Subcutaneous abdominal adipose tissue (tissue), 5 donors: Measurements from ENCODE around the gene BCAN.
"Not testable (repeated sequence)": the region's sequence is repeated elsewhere in the genome, so short reads cannot be mapped to it uniquely, and the experiment has no call there.

ENCODE experiments used
- H3K27ac ChIP-seq: one replicate; pipeline ENCODE4 v1.7.0; 2013; ENCODE audit warnings: low read depth, mild to moderate bottlenecking, inconsistent platforms, low read length, moderate library complexity
- H3K27me3 ChIP-seq, 5 donors: one replicate each; pipeline ENCODE4 v1.7.0; 2013; ENCODE audit warnings: low read length in 5 of 5, inconsistent platforms in 1 of 5; ENCODE audit not compliant: control insufficient read depth in 5 of 5, insufficient read depth in 4 of 5
- H3K36me3 ChIP-seq, 5 donors: one replicate each; pipeline ENCODE4 v1.7.0; 2013; ENCODE audit warnings: low read length in 5 of 5; ENCODE audit not compliant: control insufficient read depth in 5 of 5, insufficient read depth in 5 of 5
- H3K4me1 ChIP-seq, 5 donors: one replicate each; pipeline ENCODE4 v1.7.0; 2013; ENCODE audit warnings: low read length in 5 of 5, mild to moderate bottlenecking in 3 of 5, moderate library complexity in 1 of 5; ENCODE audit not compliant: control insufficient read depth in 5 of 5, insufficient read depth in 5 of 5
- H3K4me3 ChIP-seq, 5 donors: one replicate each; pipeline ENCODE4 v1.7.0; 2013; ENCODE audit warnings: low read length in 5 of 5, low read depth in 1 of 5
- H3K9ac ChIP-seq, 5 donors: one replicate each; pipeline ENCODE4 v1.7.0; 2013; ENCODE audit warnings: low read length in 5 of 5, mild to moderate bottlenecking in 4 of 5, moderate library complexity in 3 of 5
- H3K9me3 ChIP-seq, 5 donors: one replicate each; pipeline ENCODE4 v1.7.0; 2013; ENCODE audit warnings: low read length in 5 of 5; ENCODE audit not compliant: control insufficient read depth in 5 of 5
- donor health status: healthy.
- donor health status: healthy.
- donor health status: healthy.
- donor health status: healthy.
- donor health status: healthy.

The BCAN gene

DNA sequence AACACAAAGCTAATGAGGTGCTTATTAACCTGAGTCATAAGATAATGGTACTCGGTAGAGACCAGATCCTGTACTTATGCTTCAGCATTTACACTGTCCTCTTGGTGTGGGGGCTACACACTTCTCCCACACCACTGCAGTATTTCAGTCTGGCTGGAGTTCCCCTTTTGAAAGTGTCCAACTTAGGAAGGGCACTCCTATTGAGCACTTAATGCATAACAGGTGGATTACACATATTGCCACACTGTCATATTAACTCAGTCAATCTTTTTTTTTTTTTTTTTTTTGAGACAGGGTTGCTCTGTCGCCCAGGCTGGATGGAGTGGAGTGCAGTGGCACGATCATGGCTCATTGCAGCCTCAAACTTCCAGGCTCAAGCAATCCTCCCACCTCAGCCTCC is 42.1 kb upstream of the BCAN start:
- H3K4me3 ChIP-seq = no peak overlapping the region
- no peaks in the 10 kb centered on the region for H3K27me3 ChIP-seq
- no peak overlapping the region for H3K9ac ChIP-seq
- H3K4me1 ChIP-seq = peaks cover 2 to 23% (median 20%) of the 10 kb centered on the region in 5 donors
- H3K9me3 ChIP-seq = no peaks in the 10 kb centered on the region
- no peak overlapping the region for H3K27ac ChIP-seq
- peaks cover 12 to 40% (median 34%) of the 10 kb centered on the region in 5 donors for H3K36me3 ChIP-seq

DNA sequence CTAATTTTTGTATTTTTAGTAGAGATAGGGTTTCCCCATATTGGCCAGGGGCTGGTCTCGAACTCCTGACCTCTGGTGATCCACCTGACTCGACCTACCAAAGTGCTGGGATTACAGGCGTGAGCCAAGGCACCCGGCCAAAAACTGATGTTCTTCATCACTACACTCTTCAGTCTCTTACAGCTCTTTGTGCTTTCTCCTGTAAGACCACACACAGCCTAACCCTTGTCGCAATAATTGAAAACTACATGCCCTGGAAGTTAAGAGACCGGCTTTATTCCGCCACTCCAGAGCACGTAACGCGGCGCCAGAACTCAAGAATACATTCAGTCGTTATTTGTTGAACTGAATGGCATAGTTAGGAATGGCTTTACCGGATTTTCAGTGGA is 41.2 kb upstream of the BCAN start:
- H3K9ac ChIP-seq = peak overlapping the region; percentile 29 to 91 (median 85)

GRCh38 chr1:156601122-156601830 is 40.6 kb upstream of the BCAN start, which contains the start of gene GPATCH4:
Gene GPATCH4 (minus strand): TSS chr1:156601479.
- peak within 1 kb of the TSS; percentile 35 for H3K27ac ChIP-seq
- H3K36me3 ChIP-seq = peaks cover 9 to 26% (median 19%) of the 10 kb centered on the region in 5 donors
- peak within 1 kb of the TSS; percentile 72 to 91 (median 85) for H3K9ac ChIP-seq
- peak within 1 kb of the TSS; percentile 72 to 97 (median 90) for H3K4me3 ChIP-seq
- peaks cover 2 to 23% (median 20%) of the 10 kb centered on the region in 5 donors for H3K4me1 ChIP-seq
- no peaks in the 10 kb centered on the region for H3K9me3 ChIP-seq
- no peaks in the 10 kb centered on the region for H3K27me3 ChIP-seq

More for the DNA sequence above, 41.2 kb upstream of the BCAN start:
- H3K4me1 ChIP-seq = peaks cover 2 to 23% (median 20%) of the 10 kb centered on the region in 5 donors
- H3K4me3 ChIP-seq = peak overlapping the region; percentile 72 to 97 (median 90)
- H3K27me3 ChIP-seq = no peaks in the 10 kb centered on the region
- H3K9me3 ChIP-seq = no peaks in the 10 kb centered on the region
- peak overlapping the region; percentile 35 for H3K27ac ChIP-seq
- peaks cover 9 to 31% (median 25%) of the 10 kb centered on the region in 5 donors for H3K36me3 ChIP-seq

DNA sequence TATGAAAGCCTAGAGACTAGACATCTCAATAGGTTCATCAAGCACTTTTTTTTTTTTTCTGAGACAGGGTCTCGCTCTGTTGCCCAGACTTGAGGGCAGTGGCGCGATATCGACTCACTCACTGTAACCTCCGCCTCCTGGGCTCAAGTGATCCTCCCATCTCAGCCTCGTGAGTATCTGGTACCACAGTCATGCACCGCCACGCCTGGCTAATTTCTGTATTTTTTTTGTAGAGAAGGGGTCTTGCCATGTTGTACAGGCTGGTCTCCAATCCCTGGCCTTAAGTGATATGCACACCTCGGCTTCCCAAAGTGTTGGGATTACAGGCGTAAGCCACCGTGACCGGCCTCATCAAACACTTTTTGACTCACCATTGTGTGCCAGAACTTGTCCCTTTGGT is 40.0 kb upstream of the BCAN start:
- peaks cover 6 to 19% (median 14%) of the 10 kb centered on the region in 5 donors for H3K36me3 ChIP-seq
- no peaks in the 10 kb centered on the region for H3K27me3 ChIP-seq
- no peaks in the 10 kb centered on the region for H3K9me3 ChIP-seq
- H3K9ac ChIP-seq = peak overlapping the region in 4 of 5 donors; percentile 72 to 91 (median 81)
- peaks cover 2 to 23% (median 20%) of the 10 kb centered on the region in 5 donors for H3K4me1 ChIP-seq
- peak overlapping the region; percentile 72 to 97 (median 90) for H3K4me3 ChIP-seq
- H3K27ac ChIP-seq = peak overlapping the region; percentile 35

- Histone ChIP-seq H3K9me3 (no peaks in the 10 kb centered on the region), H3K36me3 (peaks cover 0 to 13% (median 8%) of the 10 kb centered on the region in 5 donors), H3K4me1 (peaks cover 2 to 23% (median 20%) of the 10 kb centered on the region in 5 donors), H3K27ac (no peak overlapping the region), H3K4me3 (peak overlapping the region in 1 of 5 donors; percentile 5), H3K27me3 (no peaks in the 10 kb centered on the region), H3K9ac (peak overlapping the region in 1 of 5 donors; percentile 41)
These were observed 39.3 kb upstream of the BCAN start for GRCh38 chr1:156602557-156602993.

- H3K9ac ChIP-seq, H3K27me3 ChIP-seq, H3K9me3 ChIP-seq, H3K36me3 ChIP-seq, H3K4me1 ChIP-seq, H3K4me3 ChIP-seq, H3K27ac ChIP-seq: not testable (repeated sequence)
These were observed 34.6 kb upstream of the BCAN start for GRCh38 chr1:156607344-156607743.

DNA sequence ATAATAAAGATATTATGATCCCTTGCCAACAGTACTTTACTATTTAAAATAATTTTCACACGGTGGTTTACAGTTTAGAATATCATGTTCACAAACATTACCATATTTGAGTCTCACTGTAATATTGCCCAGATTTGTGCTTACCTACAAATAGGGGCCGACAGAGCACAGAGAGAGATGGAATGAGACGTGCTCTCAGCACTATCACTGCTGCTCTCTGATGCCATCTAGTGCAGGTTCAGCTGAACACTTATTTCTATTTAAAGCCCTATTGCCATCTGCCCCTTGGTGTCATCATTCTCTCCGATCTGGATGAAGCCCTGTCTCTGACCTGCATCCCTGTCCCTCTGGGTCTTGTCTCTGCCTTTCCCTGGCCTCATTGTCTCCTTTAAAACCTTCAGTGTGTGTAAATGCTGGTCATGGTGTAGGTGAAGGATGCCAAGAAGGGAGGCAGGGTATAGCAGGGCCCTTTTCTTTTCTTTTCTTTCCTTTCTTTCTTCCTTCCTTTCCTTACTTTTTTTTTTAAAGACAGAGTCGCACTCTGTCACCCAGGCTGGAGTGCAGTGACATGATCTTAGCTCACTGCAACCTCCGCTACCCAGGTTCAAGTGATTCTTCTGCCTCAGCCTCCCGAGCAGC is 33.8 kb upstream of the BCAN start:
- Histone ChIP-seq H3K9me3 (no peaks in the 10 kb centered on the region), H3K27ac (no peak overlapping the region), H3K4me1 (no peaks in the 10 kb centered on the region), H3K36me3 (no peaks in the 10 kb centered on the region), H3K9ac (peak overlapping the region in 1 of 5 donors; percentile 16), H3K27me3 (peaks cover 0 to 12% (median 3%) of the 10 kb centered on the region in 5 donors), H3K4me3 (no peak overlapping the region)

DNA sequence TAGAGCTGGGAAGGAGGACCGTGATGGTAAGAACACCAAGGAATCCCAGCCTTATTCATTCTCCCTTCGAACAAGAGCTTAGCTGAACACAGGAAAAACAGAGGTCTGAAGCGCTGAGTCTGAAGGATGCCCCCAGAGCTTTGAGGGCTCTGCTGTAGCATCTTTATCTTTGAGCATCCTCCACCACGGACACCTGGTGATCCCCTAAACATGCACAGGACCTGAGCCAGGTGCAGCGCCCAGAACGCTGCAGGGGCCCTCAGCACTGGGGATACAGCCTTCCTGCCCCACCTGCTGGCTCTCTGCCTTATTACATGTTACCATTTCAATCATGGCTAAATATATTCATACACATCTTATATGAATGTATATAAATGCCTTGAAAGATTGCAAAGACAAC is 32.9 kb upstream of the BCAN start:
- no peaks in the 10 kb centered on the region for H3K36me3 ChIP-seq
- H3K4me1 ChIP-seq = no peaks in the 10 kb centered on the region
- no peak overlapping the region for H3K9ac ChIP-seq
- peaks cover 0 to 12% (median 3%) of the 10 kb centered on the region in 5 donors for H3K27me3 ChIP-seq
- H3K9me3 ChIP-seq = no peaks in the 10 kb centered on the region
- H3K4me3 ChIP-seq = no peak overlapping the region
- no peak overlapping the region for H3K27ac ChIP-seq

GRCh38 chr1:156610072-156610471 is 31.8 kb upstream of the BCAN start:
- not testable (repeated sequence) for H3K9me3 ChIP-seq, H3K4me1 ChIP-seq, H3K4me3 ChIP-seq, H3K9ac ChIP-seq, H3K27ac ChIP-seq, H3K36me3 ChIP-seq
- H3K27me3 ChIP-seq = peaks cover 0 to 13% (median 5%) of the 10 kb centered on the region in 5 donors

GRCh38 chr1:156612666-156613065 is 29.3 kb upstream of the BCAN start:
- Histone ChIP-seq H3K9ac (no peak overlapping the region), H3K36me3 (no peaks in the 10 kb centered on the region), H3K27me3 (peaks cover 4 to 25% (median 14%) of the 10 kb centered on the region in 5 donors), H3K4me1 (peaks cover 0 to 8% (median 5%) of the 10 kb centered on the region in 5 donors), H3K27ac (no peak overlapping the region), H3K4me3 (no peak overlapping the region), H3K9me3 (no peaks in the 10 kb centered on the region)
